CD4-positive, alpha-beta memory T cell (primary cell): ENCODE data around the gene DCN. TPM values are rescaled to one million over a fixed set of nuclear protein-coding genes. Genes with fewer than 3 reads are reported as not detected.

Source experiments
- CTCF ChIA-PET: fragments of 350-600 bp; sonication (Branson Sonifier 250); formaldehyde crosslinking; loops from one replicate; lab custom pipeline; 2021; ENCODE audit warnings: inconsistent platforms; ENCODE audit not compliant: partially characterized antibody; lab: Charles Lee
- POLR2A ChIA-PET: fragments of 350-600 bp; sonication (Branson Sonifier 250); formaldehyde crosslinking; loops from one replicate; lab custom pipeline; 2021; ENCODE audit not compliant: partially characterized antibody; lab: Charles Lee
- DNase-seq, 5 donors: peaks; one replicate each; pipeline versions ENCODE4 v3.0.0 to v3.0.0-alpha.2; 2020 to 2022; ENCODE audit warnings: mixed read lengths in 1 of 5
- H3K27ac ChIP-seq: one replicate; pipeline ENCODE4 v1.7.0; 2013; ENCODE audit warnings: low read depth, low read length
- H3K27me3 ChIP-seq: 2 replicates; pipeline ENCODE4 v1.7.0; 2013; ENCODE audit warnings: mild to moderate bottlenecking, low read length, moderate library complexity; ENCODE audit not compliant: insufficient read depth
- H3K36me3 ChIP-seq: 2 replicates; pipeline ENCODE4 v1.7.0; 2013; ENCODE audit warnings: mild to moderate bottlenecking, low read length, moderate library complexity; ENCODE audit not compliant: insufficient read depth
- H3K4me1 ChIP-seq: 2 replicates; pipeline ENCODE4 v1.7.0; 2013; ENCODE audit warnings: mild to moderate bottlenecking, low read length, moderate library complexity; ENCODE audit not compliant: insufficient read depth
- H3K4me3 ChIP-seq, 2 donors: one replicate each; pipeline ENCODE4 v1.7.0; 2013; ENCODE audit warnings: low read length in 2 of 2, mild to moderate bottlenecking in 1 of 2
- H3K9me3 ChIP-seq, 2 donors: one replicate each; pipeline ENCODE4 v1.7.0; 2013; ENCODE audit warnings: low read length in 2 of 2, control low read depth in 1 of 2; ENCODE audit not compliant: control insufficient read depth in 1 of 2
- H3K27ac Mint-ChIP-seq, 7 donors: one replicate each; pipeline ENCODE4 v1.8.0; 2020 to 2021; ENCODE audit warnings: mixed read lengths in 7 of 7, mild to moderate bottlenecking in 6 of 7, inconsistent platforms in 3 of 7, moderate library complexity in 3 of 7
- H3K27me3 Mint-ChIP-seq, 2 donors: one replicate each; pipeline ENCODE4 v1.8.0; 2020 to 2021; ENCODE audit warnings: mixed read lengths in 2 of 2
- H3K36me3 Mint-ChIP-seq, 2 donors: one replicate each; pipeline ENCODE4 v1.8.0; 2020 to 2021; ENCODE audit warnings: mixed read lengths in 2 of 2, inconsistent platforms in 1 of 2, mild to moderate bottlenecking in 1 of 2
- H3K4me1 Mint-ChIP-seq, 4 donors: one replicate each; pipeline ENCODE4 v1.8.0; 2020 to 2021; ENCODE audit warnings: mixed read lengths in 4 of 4, mild to moderate bottlenecking in 1 of 4
- H3K4me3 Mint-ChIP-seq, 8 donors: one replicate each; pipeline ENCODE4 v1.8.0; 2020 to 2021; ENCODE audit warnings: mixed read lengths in 8 of 8, mild to moderate bottlenecking in 7 of 8, moderate library complexity in 6 of 8, inconsistent platforms in 3 of 8
- H3K9me3 Mint-ChIP-seq, 8 donors: one replicate each; pipeline ENCODE4 v1.8.0; 2020 to 2021; ENCODE audit warnings: mixed read lengths in 8 of 8, mild to moderate bottlenecking in 5 of 8, inconsistent platforms in 3 of 8, moderate library complexity in 1 of 8
- intact Hi-C: fragments of 100-400 bp; cut with micrococcal nuclease; formaldehyde crosslinking; loops from one replicate; pipeline ENCODE4 v1.15.1; 2023
- polyA plus RNA-seq, 2 donors: library from polyadenylated mRNA; unstranded; fragments of 300-500 nt; fragmentation: Illumina TruSeq; gene quantifications; one replicate each; pipeline ENCODE4 v1.2.3, GENCODE V29; 2021
- total RNA-seq, 2 experiments: library from RNA; stranded (reverse); gene quantifications; one replicate each; pipeline ENCODE4 v1.2.3, GENCODE V29; 2021

The DCN gene
- total and polyA plus RNA-seq, 4 experiments from 2014 or later: not detected

GRCh38 chr12:91094032-91094662 lies 88.5 kb downstream of the DCN start:
- CTCF ChIA-PET: no interaction called here
- H3K36me3 ChIP-seq: no peaks in the 10 kb centered on the region
- no peak overlapping the region for H3K27ac ChIP-seq
- H3K27me3 Mint-ChIP-seq: peaks cover 0 to 2% of the 10 kb centered on the region in 2 donors
- H3K27ac Mint-ChIP-seq: no peak overlapping the region
- no peak for DNase-seq
- peaks cover 0 to 26% (median 16%) of the 10 kb centered on the region in 8 donors for H3K9me3 Mint-ChIP-seq
- H3K27me3 ChIP-seq: no peaks in the 10 kb centered on the region
- no peaks in the 10 kb centered on the region for H3K4me1 ChIP-seq
- H3K4me3 Mint-ChIP-seq: no peak overlapping the region
- no peaks in the 10 kb centered on the region for H3K9me3 ChIP-seq
- H3K4me1 Mint-ChIP-seq: no peaks in the 10 kb centered on the region
- H3K4me3 ChIP-seq: no peak overlapping the region
- intact Hi-C loops: no loop called here
- POLR2A ChIA-PET: no interaction called here
- H3K36me3 Mint-ChIP-seq: no peaks in the 10 kb centered on the region

- Mint-ChIP-seq H3K9me3 (peaks cover 0 to 31% (median 19%) of the 10 kb centered on the region in 8 donors), H3K27me3 (peaks cover 0 to 2% of the 10 kb centered on the region in 2 donors), H3K36me3 (no peaks in the 10 kb centered on the region), H3K4me1 (no peaks in the 10 kb centered on the region), H3K4me3 (no peak overlapping the region), H3K27ac (no peak overlapping the region)
- no peaks in the 10 kb centered on the region for H3K36me3 ChIP-seq
- no peak overlapping the region for H3K27ac ChIP-seq
- ChIA-PET POLR2A (no interaction called here), CTCF (no interaction called here)
- no peaks in the 10 kb centered on the region for H3K4me1 ChIP-seq
- no peaks in the 10 kb centered on the region for H3K27me3 ChIP-seq
- intact Hi-C loops: no loop called here
- no peak overlapping the region for H3K4me3 ChIP-seq
- DNase-seq: no peak
- H3K9me3 ChIP-seq: no peaks in the 10 kb centered on the region
Observed at GRCh38 chr12:91093341-91093740, 89.3 kb downstream of the DCN start.

GRCh38 chr12:91091916-91092715 lies 90.5 kb downstream of the DCN start:
- ChIA-PET CTCF (no interaction called here), POLR2A (no interaction called here)
- intact Hi-C loops: no loop called here
- Histone ChIP-seq H3K27me3 (no peaks in the 10 kb centered on the region), H3K4me3 (no peak overlapping the region), H3K27ac (no peak overlapping the region), H3K36me3 (no peaks in the 10 kb centered on the region), H3K4me1 (no peaks in the 10 kb centered on the region), H3K9me3 (no peaks in the 10 kb centered on the region)
- Mint-ChIP-seq H3K27me3 (peaks cover 0 to 2% of the 10 kb centered on the region in 2 donors), H3K4me3 (no peak overlapping the region), H3K9me3 (peaks cover 0 to 31% (median 20%) of the 10 kb centered on the region in 8 donors), H3K36me3 (no peaks in the 10 kb centered on the region), H3K4me1 (no peaks in the 10 kb centered on the region), H3K27ac (no peak overlapping the region)
- DNase-seq: no peak

Other genes with a start within 250 kb of the DCN start
- gene CCER1, start 227.6 kb downstream of the DCN start, total RNA-seq: not detected
- gene CCER1, start 227.6 kb downstream of the DCN start, polyA plus RNA-seq: not detected
- gene EPYC, start 177.8 kb downstream of the DCN start, total RNA-seq: not detected
- not detected for gene EPYC, start 177.8 kb downstream of the DCN start, polyA plus RNA-seq
- not detected for gene KERA, start 124.8 kb downstream of the DCN start, total RNA-seq
- not detected for gene KERA, start 124.8 kb downstream of the DCN start, polyA plus RNA-seq
- gene LUM, start 71.3 kb downstream of the DCN start, total RNA-seq: not detected
- gene LUM, start 71.3 kb downstream of the DCN start, polyA plus RNA-seq: not detected